ENCODE results near the gene TNNT2. TPM values are rescaled to one million over a fixed set of nuclear protein-coding genes. Genes with fewer than 3 reads are reported as not detected.

The TNNT2 gene
- total and polyA plus RNA-seq, 4 donors = 0.17 to 0.28 (median 0.25) TPM; not detected in 1

- no peak overlapping the region for H3K27ac ChIP-seq (ENCODE audit: low read depth in 1 of 2, low read length in 2 of 2)
- no peak overlapping the region for H3K4me3 ChIP-seq (ENCODE audit: low read depth in 1 of 3, low read length in 3 of 3)
- no peak for TF ChIP-seq YY1 (IDR thresholded peaks at IDR 0.05)
- no peak for TF ChIP-seq CTCF (IDR thresholded peaks at IDR 0.05; ENCODE audit: low read depth, low read length, missing input control)
- no peak for TF ChIP-seq FOXA2 (IDR thresholded peaks at IDR 0.05)
- TF ChIP-seq GABPA (IDR thresholded peaks at IDR 0.05 in 1 of 2, conservative IDR thresholded peaks at IDR 0.05 in 1 of 2) = no peak
- no peak for TF ChIP-seq JUND (IDR thresholded peaks at IDR 0.05)
- TF ChIP-seq SP1 (IDR thresholded peaks at IDR 0.05) = no peak
- DNase-seq (ENCODE audit: low spot score) = no peak
- no peaks in the 10 kb centered on the region for H3K36me3 ChIP-seq (ENCODE audit: control insufficient read depth in 4 of 4, insufficient read depth in 3 of 4, low read depth in 1 of 4, low read length in 3 of 4)
- WGBS = 88% methylated on average over 8 of the region's 8 CpGs
- no peaks in the 10 kb centered on the region for H3K4me1 ChIP-seq (ENCODE audit: control insufficient read depth in 4 of 4, insufficient read depth in 4 of 4, low read length in 3 of 4)
- no peaks in the 10 kb centered on the region for H3K9me3 ChIP-seq (ENCODE audit: control insufficient read depth in 4 of 4, low read length in 3 of 4)
- H3K9ac ChIP-seq (ENCODE audit: low read depth in 1 of 2, low read length in 2 of 2) = no peak overlapping the region
- H3K27me3 ChIP-seq (ENCODE audit: control insufficient read depth in 4 of 4, insufficient read depth in 4 of 4, low read length in 3 of 4) = no peaks in the 10 kb centered on the region
Measured at GRCh38 chr1:201325678-201326060, 51.8 kb downstream of the TNNT2 start.

- no peaks in the 10 kb centered on the region for H3K4me1 ChIP-seq (ENCODE audit: control insufficient read depth in 4 of 4, insufficient read depth in 4 of 4, low read length in 3 of 4)
- H3K27ac ChIP-seq (ENCODE audit: low read depth in 1 of 2, low read length in 2 of 2) = no peak overlapping the region
- no peaks in the 10 kb centered on the region for H3K27me3 ChIP-seq (ENCODE audit: control insufficient read depth in 4 of 4, insufficient read depth in 4 of 4, low read length in 3 of 4)
- TF ChIP-seq HNF4G (IDR thresholded peaks at IDR 0.05) (no peak), GABPA (IDR thresholded peaks at IDR 0.05 in 1 of 2, conservative IDR thresholded peaks at IDR 0.05 in 1 of 2) (no peak), FOXA1 (IDR thresholded peaks at IDR 0.05) (no peak), CTCF (IDR thresholded peaks at IDR 0.05; ENCODE audit: low read depth, low read length, missing input control) (no peak), TAF1 (conservative IDR thresholded peaks at IDR 0.05) (no peak), ZBTB33 (IDR thresholded peaks at IDR 0.05) (no peak), SP1 (IDR thresholded peaks at IDR 0.05) (no peak), HNF4A (conservative IDR thresholded peaks at IDR 0.05) (no peak)
- no peak overlapping the region for H3K4me3 ChIP-seq (ENCODE audit: low read depth in 1 of 3, low read length in 3 of 3)
- WGBS = 75% methylated on average over 16 of the region's 16 CpGs
- H3K9me3 ChIP-seq (ENCODE audit: control insufficient read depth in 4 of 4, low read length in 3 of 4) = no peaks in the 10 kb centered on the region
- DNase-seq (ENCODE audit: low spot score) = no peak
- no peaks in the 10 kb centered on the region for H3K36me3 ChIP-seq (ENCODE audit: control insufficient read depth in 4 of 4, insufficient read depth in 3 of 4, low read depth in 1 of 4, low read length in 3 of 4)
- no peak overlapping the region for H3K9ac ChIP-seq (ENCODE audit: low read depth in 1 of 2, low read length in 2 of 2)
Measured at GRCh38 chr1:201324821-201325677, 52.4 kb downstream of the TNNT2 start.
